Endothelial cell (in vitro differentiated cells): ENCODE measurements around the gene PEPD. TPM values are rescaled to one million over a fixed set of nuclear protein-coding genes. Genes with fewer than 3 reads are reported as not detected.

ENCODE experiments used
- DNase-seq: peaks from one replicate; pipeline ENCODE4 v3.0.0; 2021; ENCODE audit warnings: low spot score
- H3K27ac Mint-ChIP-seq: one replicate; pipeline ENCODE4 v1.8.0; 2021; ENCODE audit warnings: mixed read lengths, inconsistent platforms; ENCODE audit not compliant: unreplicated experiment
- H3K27me3 Mint-ChIP-seq: one replicate; pipeline ENCODE4 v1.8.0; 2021; ENCODE audit warnings: mild to moderate bottlenecking, moderate library complexity, mixed read lengths, inconsistent platforms; ENCODE audit not compliant: unreplicated experiment
- H3K36me3 Mint-ChIP-seq: one replicate; pipeline ENCODE4 v1.8.0; 2021; ENCODE audit warnings: mild to moderate bottlenecking, low read depth, mixed read lengths, inconsistent platforms; ENCODE audit not compliant: unreplicated experiment
- H3K4me1 Mint-ChIP-seq: one replicate; pipeline ENCODE4 v1.8.0; 2021; ENCODE audit warnings: mild to moderate bottlenecking, mixed read lengths, inconsistent platforms; ENCODE audit not compliant: unreplicated experiment
- H3K4me3 Mint-ChIP-seq: one replicate; pipeline ENCODE4 v1.8.0; 2021; ENCODE audit warnings: mild to moderate bottlenecking, mixed read lengths, inconsistent platforms; ENCODE audit not compliant: unreplicated experiment
- H3K9me3 Mint-ChIP-seq: one replicate; pipeline ENCODE4 v1.8.0; 2021; ENCODE audit warnings: mixed read lengths, inconsistent platforms; ENCODE audit not compliant: unreplicated experiment
- total RNA-seq: library from RNA; stranded (reverse); fragmentation: NEBNext Ultra II Directional; extraction: Animal tissue kit (Norgen Biotek cat#: 25700); gene quantifications from one replicate; pipeline ENCODE4 v1.2.1, GENCODE V29; 2021; ENCODE audit not compliant: unreplicated experiment
- TF ChIP-seq, protein P1 (sequence below): fragments of 200-600 bp; sonication (generic); IDR thresholded peaks from one replicate; pipeline ENCODE4 v1.5.0; 2021; ENCODE audit warnings: antibody characterized with exemption; ENCODE audit not compliant: unreplicated experiment

Gene PEPD
- total RNA-seq, 1 donor from 2014 or later, result 40.5 TPM

DNA sequence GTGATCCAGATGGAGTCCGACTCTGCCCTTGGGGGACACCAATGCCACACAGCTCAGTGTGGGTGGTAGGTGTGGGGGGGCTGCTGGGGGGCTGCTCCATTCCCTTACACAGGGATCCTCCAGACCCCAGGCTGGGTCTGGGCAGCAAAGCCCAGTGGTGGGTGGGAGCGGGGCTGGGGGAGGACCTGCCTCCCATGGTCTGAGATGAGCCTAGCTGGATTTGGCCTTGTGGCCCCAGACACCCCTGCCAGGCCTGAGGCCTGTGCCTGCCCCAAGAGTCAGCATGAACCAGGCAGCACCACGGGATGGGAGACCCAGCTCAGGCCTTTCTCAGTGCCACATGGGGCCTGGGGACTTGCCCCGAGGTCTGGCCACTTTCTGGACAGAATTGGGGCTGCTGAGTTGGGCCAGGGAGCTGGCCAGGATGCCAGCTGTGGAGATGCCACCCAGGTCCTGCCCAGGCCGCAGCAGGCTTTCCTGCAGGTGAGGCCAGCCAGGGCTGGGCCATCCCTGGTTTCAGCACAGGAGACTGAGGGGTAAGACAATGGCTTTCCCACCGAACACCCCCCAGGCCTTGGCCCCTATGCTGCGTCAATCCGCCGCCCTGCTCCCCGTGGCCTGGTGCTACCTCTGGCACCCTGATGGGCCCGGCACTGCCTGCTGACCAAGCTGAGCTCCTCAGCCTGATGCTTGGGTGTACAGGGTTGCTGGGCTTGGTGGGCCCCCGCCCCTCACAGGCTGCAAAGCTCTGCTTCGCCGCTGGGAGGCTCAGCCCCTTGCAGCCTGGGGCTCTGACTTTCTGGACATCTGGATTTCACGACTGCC lies 123.8 kb downstream of the PEPD start:
- H3K27me3 Mint-ChIP-seq, result peaks cover 6% of the 10 kb centered on the region

DNA sequence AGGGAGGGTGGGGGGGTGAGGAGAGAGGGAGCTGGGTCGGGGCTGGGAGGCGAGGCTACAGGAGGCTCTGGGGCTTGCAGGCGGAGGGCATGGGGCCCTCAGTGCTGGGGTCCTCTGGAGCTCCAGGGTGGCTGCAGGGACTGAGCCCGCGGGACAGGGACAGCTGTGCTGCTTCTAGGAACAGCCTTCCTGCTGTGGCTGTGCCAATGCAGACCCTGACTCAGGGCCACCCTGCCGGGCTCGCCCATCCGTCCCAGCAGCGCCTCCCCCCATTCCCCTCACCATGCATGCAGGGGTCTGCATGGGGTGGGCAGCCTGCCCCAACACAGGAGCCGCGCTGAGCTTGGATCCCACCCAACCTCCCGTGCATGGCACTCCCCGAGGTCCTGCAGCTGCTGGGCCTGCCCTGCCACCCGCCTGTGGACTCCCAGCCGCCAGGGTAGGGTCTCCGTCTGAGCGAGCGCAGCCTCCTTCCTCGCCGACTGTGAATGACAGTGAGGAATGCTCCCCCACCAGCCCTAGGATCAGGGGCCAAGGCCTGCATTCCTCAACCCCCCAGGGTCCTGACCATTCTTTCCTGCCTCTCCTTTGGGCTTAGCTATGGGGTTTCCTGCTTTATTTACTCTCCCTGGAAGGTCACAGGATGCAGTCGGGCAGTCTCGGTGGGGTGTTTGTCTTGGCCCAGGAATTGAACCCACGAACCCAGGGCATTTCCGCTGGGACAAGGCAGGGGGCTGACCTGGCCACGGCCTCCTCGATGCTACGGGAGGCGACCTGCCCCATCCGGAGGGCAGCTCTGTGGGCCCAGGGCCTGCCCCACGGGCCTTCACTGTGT lies 124.7 kb downstream of the PEPD start:
- Mint-ChIP-seq H3K4me3 (no peak overlapping the region), H3K4me1 (peaks cover 19% of the 10 kb centered on the region), H3K9me3 (no peaks in the 10 kb centered on the region), H3K27me3 (peaks cover 6% of the 10 kb centered on the region), H3K36me3 (peaks cover 3% of the 10 kb centered on the region), H3K27ac (no peak overlapping the region)
- TF ChIP-seq, protein P1, sequence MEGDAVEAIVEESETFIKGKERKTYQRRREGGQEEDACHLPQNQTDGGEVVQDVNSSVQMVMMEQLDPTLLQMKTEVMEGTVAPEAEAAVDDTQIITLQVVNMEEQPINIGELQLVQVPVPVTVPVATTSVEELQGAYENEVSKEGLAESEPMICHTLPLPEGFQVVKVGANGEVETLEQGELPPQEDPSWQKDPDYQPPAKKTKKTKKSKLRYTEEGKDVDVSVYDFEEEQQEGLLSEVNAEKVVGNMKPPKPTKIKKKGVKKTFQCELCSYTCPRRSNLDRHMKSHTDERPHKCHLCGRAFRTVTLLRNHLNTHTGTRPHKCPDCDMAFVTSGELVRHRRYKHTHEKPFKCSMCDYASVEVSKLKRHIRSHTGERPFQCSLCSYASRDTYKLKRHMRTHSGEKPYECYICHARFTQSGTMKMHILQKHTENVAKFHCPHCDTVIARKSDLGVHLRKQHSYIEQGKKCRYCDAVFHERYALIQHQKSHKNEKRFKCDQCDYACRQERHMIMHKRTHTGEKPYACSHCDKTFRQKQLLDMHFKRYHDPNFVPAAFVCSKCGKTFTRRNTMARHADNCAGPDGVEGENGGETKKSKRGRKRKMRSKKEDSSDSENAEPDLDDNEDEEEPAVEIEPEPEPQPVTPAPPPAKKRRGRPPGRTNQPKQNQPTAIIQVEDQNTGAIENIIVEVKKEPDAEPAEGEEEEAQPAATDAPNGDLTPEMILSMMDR, result no peak
- peak; percentile 34 for DNase-seq

More for the DNA sequence above, 123.8 kb downstream of the PEPD start:
- peaks cover 19% of the 10 kb centered on the region for H3K4me1 Mint-ChIP-seq
- no peaks in the 10 kb centered on the region for H3K9me3 Mint-ChIP-seq
- H3K36me3 Mint-ChIP-seq, result peaks cover 3% of the 10 kb centered on the region
- H3K27ac Mint-ChIP-seq, result peak overlapping the region; percentile 64
- no peak overlapping the region for H3K4me3 Mint-ChIP-seq
- TF ChIP-seq, protein P1, result no peak
- DNase-seq, result no peak

DNA sequence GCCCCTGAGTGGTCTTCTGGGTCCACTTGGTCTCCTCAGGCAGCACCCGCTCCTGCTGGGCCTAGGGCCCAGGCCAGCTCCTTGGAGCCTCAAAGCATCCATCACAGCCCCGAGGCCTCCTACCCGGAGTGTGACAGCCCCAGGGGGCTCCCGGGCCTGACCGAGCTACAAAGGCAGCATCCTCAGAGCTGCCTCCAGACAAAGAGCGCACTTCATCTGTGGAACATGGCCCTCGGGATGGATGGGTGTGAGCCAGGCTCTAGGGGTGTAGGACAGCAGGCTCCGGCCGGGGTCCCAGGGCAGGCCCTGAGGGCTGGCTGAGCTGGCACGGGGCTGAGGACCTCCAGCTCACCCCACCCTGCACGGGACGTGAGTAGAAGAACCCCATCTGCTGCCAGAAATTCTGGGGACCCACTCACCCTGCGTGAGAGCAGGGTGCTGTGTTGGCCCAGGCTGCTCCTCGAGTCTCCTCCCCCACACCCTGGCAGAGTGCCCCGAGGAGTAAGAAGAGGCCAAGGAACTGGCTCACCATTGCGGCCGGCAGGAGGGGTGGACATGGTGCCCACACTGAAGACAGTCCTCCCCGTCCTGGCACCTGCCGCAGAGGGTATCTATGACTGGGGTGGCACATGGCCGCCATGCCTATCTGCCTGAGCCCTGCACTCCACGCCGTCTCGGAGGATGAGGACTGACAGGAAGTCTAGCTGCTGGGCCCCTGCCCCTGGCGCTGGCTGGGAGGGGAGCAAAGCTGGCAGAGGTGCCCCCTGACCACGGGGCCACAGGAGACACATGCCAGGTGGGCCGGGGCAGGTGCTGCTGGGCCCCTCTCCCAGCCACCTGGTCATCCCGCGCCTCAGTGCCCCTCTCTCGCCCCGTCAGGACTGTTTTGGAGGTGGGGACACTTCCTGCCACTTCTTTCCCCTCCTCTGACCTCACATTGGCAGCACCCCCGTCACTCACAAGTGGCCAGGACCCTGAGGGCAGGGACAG lies 125.7 kb downstream of the PEPD start:
- Mint-ChIP-seq H3K36me3 (peaks cover 3% of the 10 kb centered on the region), H3K9me3 (no peaks in the 10 kb centered on the region), H3K4me1 (peaks cover 19% of the 10 kb centered on the region), H3K27ac (no peak overlapping the region), H3K4me3 (peak overlapping the region; percentile 62), H3K27me3 (peaks cover 6% of the 10 kb centered on the region)
- TF ChIP-seq, protein P1, result no peak
- no peak for DNase-seq

DNA sequence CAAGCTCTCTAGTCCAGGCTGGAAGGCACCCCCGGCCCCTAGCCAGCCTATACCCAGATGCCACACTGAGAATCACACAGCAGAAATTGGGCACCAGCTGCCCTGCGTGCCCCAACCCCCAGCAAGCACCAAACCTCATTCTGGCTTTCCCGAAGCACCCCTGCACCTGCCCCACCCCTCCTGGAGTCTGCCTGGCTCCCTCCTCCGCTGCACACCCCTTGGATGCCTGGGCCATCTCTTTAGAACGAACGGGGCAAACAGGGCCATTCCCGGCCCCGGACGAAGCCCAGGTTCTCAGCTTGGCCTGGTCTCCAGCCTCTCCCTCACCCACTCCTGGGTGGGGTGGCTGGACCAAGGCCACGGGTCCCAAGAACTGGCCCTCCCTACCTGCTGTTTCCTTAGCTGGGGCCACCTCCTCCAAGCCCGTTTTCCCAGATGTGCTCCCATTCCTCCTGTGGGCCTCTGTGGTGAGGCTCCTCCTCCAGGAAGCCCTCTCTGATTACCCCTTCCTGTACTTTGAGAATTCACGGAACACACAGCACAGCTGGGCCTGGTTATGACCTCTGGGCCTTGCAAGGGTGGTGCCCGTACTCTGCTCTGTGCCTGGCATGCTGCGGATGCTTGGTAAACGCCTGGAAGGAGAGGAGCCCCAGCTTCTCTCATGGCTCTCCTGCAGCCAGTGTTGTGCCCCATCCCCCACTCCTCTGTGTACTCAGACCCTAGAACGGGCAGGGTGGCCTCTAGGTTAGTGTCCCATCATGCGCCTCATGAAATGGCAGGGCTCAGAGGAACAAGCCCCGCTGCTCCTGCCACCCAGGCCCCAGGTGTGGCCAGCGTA lies 126.6 kb downstream of the PEPD start:
- peaks cover 19% of the 10 kb centered on the region for H3K4me1 Mint-ChIP-seq
- DNase-seq, result no peak
- H3K36me3 Mint-ChIP-seq, result peaks cover 3% of the 10 kb centered on the region
- H3K27me3 Mint-ChIP-seq, result peaks cover 8% of the 10 kb centered on the region
- no peak overlapping the region for H3K4me3 Mint-ChIP-seq
- TF ChIP-seq, protein P1, result no peak
- no peaks in the 10 kb centered on the region for H3K9me3 Mint-ChIP-seq
- no peak overlapping the region for H3K27ac Mint-ChIP-seq
